Smooth muscle cell (in vitro differentiated cells): ENCODE results near the gene RAPGEF5. TPM values are rescaled to one million over a fixed set of nuclear protein-coding genes. Genes with fewer than 3 reads are reported as not detected.

Source experiments
- DNase-seq: peaks from one replicate; lab custom pipeline; 2025; ENCODE audit not compliant: unreplicated experiment; lab: John Stamatoyannopoulos, UW
- H2AFZ ChIP-seq: fragments of 200-600 bp; sonication (generic); 2 replicates; pipeline ENCODE4 v1.6.0; 2016; ENCODE audit warnings: antibody characterized with exemption, low read depth, mild to moderate bottlenecking
- H3F3A ChIP-seq: fragments of 200-600 bp; sonication (generic); 2 replicates; pipeline ENCODE4 v1.6.0; 2017; ENCODE audit warnings: antibody characterized with exemption, low read depth
- H3K27ac ChIP-seq: fragments of 200-600 bp; sonication (generic); 2 replicates; pipeline ENCODE4 v1.5.1; 2016; ENCODE audit warnings: low read depth, mild to moderate bottlenecking
- H3K27me3 ChIP-seq: fragments of 200-600 bp; sonication (generic); 2 replicates; pipeline ENCODE4 v1.6.1; 2016; ENCODE audit warnings: low read depth, mild to moderate bottlenecking
- H3K36me3 ChIP-seq: fragments of 200-600 bp; sonication (generic); 2 replicates; pipeline ENCODE4 v1.5.1; 2016; ENCODE audit warnings: low read depth
- H3K4me1 ChIP-seq: fragments of 200-600 bp; sonication (generic); 2 replicates; pipeline ENCODE4 v1.5.1; 2016; ENCODE audit warnings: low read depth
- H3K4me2 ChIP-seq: fragments of 200-600 bp; sonication (generic); 2 replicates; pipeline ENCODE4 v1.6.0; 2016; ENCODE audit warnings: mild to moderate bottlenecking
- H3K4me3 ChIP-seq: fragments of 200-600 bp; sonication (generic); 2 replicates; pipeline ENCODE4 v1.5.1; 2016; ENCODE audit warnings: mild to moderate bottlenecking
- H3K79me2 ChIP-seq: fragments of 200-600 bp; sonication (generic); 2 replicates; pipeline ENCODE4 v1.6.0; 2016; ENCODE audit warnings: low read depth, mild to moderate bottlenecking
- H3K9ac ChIP-seq: fragments of 200-600 bp; sonication (generic); 2 replicates; pipeline ENCODE4 v1.6.0; 2016; ENCODE audit warnings: low read depth
- H3K9me3 ChIP-seq: fragments of 200-600 bp; sonication (generic); replicated peaks from 2 replicates; pipeline ENCODE4 v1.5.1; 2016; ENCODE audit warnings: low read depth
- H4K20me1 ChIP-seq: fragments of 200-600 bp; sonication (generic); 2 replicates; pipeline ENCODE4 v1.6.0; 2016; ENCODE audit warnings: low read depth
- WGBS: methylation state at CpG from one replicate; pipeline ENCODE4 v1.1.7; 2016; ENCODE audit warnings: low lambda C conversion rate; 5-methylcytosine and 5-hydroxymethylcytosine counted together
- polyA plus RNA-seq: library from polyadenylated mRNA; unstranded; fragments of >200 nt; fragmentation: Nextera tagmentation; extraction: Ambion mirVana; gene quantifications from 2 replicates; pipeline ENCODE4 v1.2.1, GENCODE V29; 2016
- total RNA-seq: library from RNA; depleted of rRNA; stranded (reverse); fragments of >200 nt; gene quantifications from 2 replicates; pipeline ENCODE4 v1.2.3, GENCODE V29; 2014
- TF ChIP-seq, protein P1 (sequence below): fragments of 200-600 bp; sonication (generic); IDR thresholded peaks from 2 replicates; pipeline ENCODE4 v1.5.1; 2017; ENCODE audit warnings: borderline replicate concordance, mild to moderate bottlenecking, antibody characterized with exemption; ENCODE audit not compliant: insufficient read depth, poor library complexity, severe bottlenecking

Gene RAPGEF5
- total and polyA plus RNA-seq, 2 experiments from 2014 or later, result 11.4 TPM; not detected in 1

DNA sequence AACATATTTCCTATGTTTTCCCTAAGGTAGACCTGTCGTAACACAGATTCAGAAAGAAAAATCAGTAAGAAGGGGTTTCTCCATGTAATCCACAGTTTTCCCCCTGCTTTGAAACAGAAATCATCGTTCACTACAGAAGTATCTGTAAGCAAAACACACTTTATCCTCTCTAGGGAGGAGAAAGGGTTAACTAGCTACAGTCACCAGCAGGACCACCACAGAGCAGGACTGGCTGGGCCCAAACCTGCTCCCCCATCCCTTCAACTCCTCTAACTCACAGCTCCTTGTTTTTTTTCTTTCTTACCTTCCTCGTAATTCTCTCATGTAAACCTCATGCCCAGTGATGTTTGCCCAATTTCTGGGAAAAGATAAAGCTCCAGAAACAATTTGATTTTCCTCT is 167.7 kb downstream of the RAPGEF5 start:
- no peak overlapping the region for H3K4me3 ChIP-seq
- H3K27me3 ChIP-seq, result peaks cover 10% of the 10 kb centered on the region
- H3K36me3 ChIP-seq, result no peaks in the 10 kb centered on the region
- no peaks in the 10 kb centered on the region for H4K20me1 ChIP-seq
- H3K9me3 ChIP-seq, result no peaks in the 10 kb centered on the region
- H3K4me1 ChIP-seq, result peaks cover 28% of the 10 kb centered on the region
- TF ChIP-seq, protein P1, sequence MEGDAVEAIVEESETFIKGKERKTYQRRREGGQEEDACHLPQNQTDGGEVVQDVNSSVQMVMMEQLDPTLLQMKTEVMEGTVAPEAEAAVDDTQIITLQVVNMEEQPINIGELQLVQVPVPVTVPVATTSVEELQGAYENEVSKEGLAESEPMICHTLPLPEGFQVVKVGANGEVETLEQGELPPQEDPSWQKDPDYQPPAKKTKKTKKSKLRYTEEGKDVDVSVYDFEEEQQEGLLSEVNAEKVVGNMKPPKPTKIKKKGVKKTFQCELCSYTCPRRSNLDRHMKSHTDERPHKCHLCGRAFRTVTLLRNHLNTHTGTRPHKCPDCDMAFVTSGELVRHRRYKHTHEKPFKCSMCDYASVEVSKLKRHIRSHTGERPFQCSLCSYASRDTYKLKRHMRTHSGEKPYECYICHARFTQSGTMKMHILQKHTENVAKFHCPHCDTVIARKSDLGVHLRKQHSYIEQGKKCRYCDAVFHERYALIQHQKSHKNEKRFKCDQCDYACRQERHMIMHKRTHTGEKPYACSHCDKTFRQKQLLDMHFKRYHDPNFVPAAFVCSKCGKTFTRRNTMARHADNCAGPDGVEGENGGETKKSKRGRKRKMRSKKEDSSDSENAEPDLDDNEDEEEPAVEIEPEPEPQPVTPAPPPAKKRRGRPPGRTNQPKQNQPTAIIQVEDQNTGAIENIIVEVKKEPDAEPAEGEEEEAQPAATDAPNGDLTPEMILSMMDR, result no peak
- no peak overlapping the region for H3K4me2 ChIP-seq
- H2AFZ ChIP-seq, result no peak overlapping the region
- DNase-seq, result no peak
- H3K9ac ChIP-seq, result no peak overlapping the region
- H3K27ac ChIP-seq, result no peak overlapping the region
- no peaks in the 10 kb centered on the region for H3K79me2 ChIP-seq
- no peaks in the 10 kb centered on the region for H3F3A ChIP-seq
- WGBS, result 88% methylated on average over 3 of the region's 3 CpGs

DNA sequence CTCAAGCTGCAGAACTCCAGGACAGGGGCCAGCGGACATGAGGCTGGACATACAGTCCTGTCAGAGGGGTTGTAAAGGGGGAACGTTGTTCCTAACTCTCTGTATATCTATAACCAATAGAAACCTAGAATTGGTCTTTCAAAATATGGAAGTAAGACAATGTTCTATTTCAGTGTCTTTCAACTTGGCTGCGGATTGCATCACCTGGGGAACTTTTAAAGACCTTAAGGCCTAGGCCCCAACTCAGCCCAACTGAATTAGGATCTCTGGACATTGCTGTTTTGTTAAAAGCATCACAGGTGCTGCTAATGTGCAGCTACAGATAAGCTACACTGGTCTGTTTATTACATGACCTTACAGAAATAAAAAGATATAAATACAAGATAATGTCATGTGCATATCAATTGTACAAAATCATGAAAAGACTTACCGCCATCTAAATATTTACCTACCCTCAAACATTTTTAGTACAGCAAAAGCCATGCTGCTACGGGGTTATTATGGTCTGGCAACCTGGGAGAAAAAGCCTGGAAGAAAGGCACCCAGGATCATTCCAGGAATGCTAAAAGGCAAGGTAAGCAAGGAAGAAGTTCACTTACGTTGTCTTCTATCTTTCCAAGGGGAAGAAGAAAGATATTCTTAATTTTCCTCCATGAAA is 169.1 kb downstream of the RAPGEF5 start:
- TF ChIP-seq, protein P1, result no peak
- Histone ChIP-seq H4K20me1 (no peaks in the 10 kb centered on the region), H3K4me1 (peaks cover 27% of the 10 kb centered on the region), H3K79me2 (no peaks in the 10 kb centered on the region), H3K36me3 (no peaks in the 10 kb centered on the region), H3K9me3 (no peaks in the 10 kb centered on the region), H3K4me3 (no peak overlapping the region), H3F3A (no peaks in the 10 kb centered on the region), H2AFZ (no peak overlapping the region), H3K9ac (no peak overlapping the region), H3K4me2 (no peak overlapping the region), H3K27me3 (peaks cover 6% of the 10 kb centered on the region), H3K27ac (no peak overlapping the region)
- no peak for DNase-seq
- WGBS, result 96% methylated on average over 6 of the region's 6 CpGs

DNA sequence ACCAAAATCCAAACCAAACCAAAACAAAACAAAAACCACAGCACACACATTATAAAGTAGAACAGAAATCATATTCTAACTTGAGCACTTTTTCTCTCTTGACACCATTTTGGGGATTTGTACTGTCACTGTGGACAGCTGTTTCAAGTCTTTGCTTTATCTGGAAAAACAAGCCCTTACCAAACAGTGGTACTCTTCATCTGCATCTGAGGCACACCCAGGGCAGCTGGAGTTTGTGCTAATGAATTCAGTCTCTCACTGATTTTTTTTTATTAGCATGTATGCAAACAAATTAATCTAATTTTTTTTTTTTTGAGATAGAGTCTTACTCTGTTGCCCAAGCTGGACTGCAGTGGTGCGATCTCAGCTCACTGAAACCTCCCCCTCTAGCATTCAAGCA is 171.4 kb downstream of the RAPGEF5 start:
- Histone ChIP-seq H3K79me2 (no peaks in the 10 kb centered on the region), H4K20me1 (no peaks in the 10 kb centered on the region), H3F3A (no peaks in the 10 kb centered on the region), H3K9ac (no peak overlapping the region), H3K36me3 (no peaks in the 10 kb centered on the region), H3K27ac (no peak overlapping the region), H3K4me1 (peaks cover 19% of the 10 kb centered on the region), H3K4me2 (no peak overlapping the region), H2AFZ (no peak overlapping the region), H3K27me3 (no peaks in the 10 kb centered on the region), H3K4me3 (no peak overlapping the region), H3K9me3 (no peaks in the 10 kb centered on the region)
- WGBS, result 94% methylated on average over 1 of the region's 1 CpG
- no peak for DNase-seq
- TF ChIP-seq, protein P1, result no peak

DNA sequence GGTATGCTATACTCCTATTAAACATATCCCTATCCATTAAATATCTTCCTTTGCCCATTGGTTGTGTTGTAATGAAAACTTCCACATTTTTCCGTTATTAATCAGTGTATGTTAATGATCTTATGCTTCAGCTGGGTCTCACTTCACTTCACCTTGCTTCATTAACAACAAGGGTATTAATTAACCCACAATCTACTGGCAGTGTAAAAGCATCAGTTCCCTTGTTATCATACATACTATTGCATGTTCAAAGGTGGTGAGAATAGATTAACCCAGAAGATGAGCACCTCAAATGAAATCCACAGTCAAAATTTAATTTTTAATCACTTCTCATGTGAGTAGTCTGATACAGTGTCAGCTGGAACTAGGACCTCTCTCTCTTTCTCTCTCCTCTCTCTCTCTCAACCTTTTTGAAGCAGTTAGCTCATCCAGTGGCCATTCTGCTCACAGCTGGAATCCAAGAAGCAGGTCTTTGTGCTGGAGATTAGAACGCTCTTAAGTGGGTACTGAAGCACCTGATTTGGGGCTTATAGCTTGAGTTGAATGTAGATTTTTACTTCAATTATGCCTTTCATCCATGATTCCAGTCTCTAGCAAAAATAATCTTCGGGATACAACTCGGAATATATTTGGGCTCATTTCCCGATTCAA is 172.3 kb downstream of the RAPGEF5 start:
- Histone ChIP-seq H4K20me1 (no peaks in the 10 kb centered on the region), H3K9me3 (no peaks in the 10 kb centered on the region), H3K79me2 (no peaks in the 10 kb centered on the region), H3K36me3 (no peaks in the 10 kb centered on the region), H3K4me3 (no peak overlapping the region), H3K4me1 (peaks cover 19% of the 10 kb centered on the region), H3K4me2 (no peak overlapping the region), H3K9ac (no peak overlapping the region), H3F3A (no peaks in the 10 kb centered on the region), H3K27me3 (no peaks in the 10 kb centered on the region), H2AFZ (no peak overlapping the region), H3K27ac (no peak overlapping the region)
- DNase-seq, result no peak
- TF ChIP-seq, protein P1, result no peak
- 66% methylated on average over 5 of the region's 5 CpGs for WGBS
